ENCODE measurements around the gene FKBP1B.
"Not testable (repeated sequence)": the region's sequence is repeated elsewhere in the genome, so short reads cannot be mapped to it uniquely, and the experiment has no call there.

Gene FKBP1B

DNA sequence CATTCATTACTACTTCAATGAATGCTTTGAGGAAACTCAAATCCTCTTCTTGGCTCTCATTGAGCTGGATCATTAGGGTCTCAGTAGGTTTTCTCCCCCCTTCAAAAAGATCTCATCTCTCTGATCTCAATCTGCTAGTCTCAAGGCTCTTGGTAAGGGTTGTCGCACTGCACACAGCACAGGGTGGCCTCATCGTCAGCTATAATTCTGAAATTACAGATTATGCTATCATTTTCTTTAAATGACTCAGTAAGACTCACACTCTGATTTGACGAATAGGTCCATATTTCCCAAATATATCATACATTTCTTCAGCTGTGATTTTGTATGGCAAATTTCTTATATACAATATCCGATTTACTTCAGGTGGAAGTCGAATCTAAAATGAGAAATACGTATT is 24.3 kb downstream of the FKBP1B start:
- DNase-seq, result no peak

DNA sequence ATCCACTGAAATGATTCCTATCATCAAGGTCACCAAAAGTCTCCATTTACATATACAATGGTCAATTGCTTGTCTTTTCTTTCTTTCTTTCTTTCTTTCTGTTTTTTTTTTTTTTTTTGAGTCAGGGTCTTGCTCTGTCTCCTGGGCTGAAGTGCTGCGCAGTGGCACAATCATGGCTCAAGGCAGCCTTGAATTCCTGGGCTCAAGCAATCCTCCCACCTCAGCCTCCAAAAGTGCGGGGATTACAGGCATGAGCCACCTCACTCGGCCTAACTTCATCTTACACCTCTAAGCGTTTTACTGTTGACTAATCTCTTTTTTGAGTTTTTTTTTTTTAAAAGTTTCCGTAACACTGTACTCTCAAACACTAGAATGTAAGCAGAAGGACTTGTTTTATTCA is 25.7 kb downstream of the FKBP1B start:
- no peak for DNase-seq

DNA sequence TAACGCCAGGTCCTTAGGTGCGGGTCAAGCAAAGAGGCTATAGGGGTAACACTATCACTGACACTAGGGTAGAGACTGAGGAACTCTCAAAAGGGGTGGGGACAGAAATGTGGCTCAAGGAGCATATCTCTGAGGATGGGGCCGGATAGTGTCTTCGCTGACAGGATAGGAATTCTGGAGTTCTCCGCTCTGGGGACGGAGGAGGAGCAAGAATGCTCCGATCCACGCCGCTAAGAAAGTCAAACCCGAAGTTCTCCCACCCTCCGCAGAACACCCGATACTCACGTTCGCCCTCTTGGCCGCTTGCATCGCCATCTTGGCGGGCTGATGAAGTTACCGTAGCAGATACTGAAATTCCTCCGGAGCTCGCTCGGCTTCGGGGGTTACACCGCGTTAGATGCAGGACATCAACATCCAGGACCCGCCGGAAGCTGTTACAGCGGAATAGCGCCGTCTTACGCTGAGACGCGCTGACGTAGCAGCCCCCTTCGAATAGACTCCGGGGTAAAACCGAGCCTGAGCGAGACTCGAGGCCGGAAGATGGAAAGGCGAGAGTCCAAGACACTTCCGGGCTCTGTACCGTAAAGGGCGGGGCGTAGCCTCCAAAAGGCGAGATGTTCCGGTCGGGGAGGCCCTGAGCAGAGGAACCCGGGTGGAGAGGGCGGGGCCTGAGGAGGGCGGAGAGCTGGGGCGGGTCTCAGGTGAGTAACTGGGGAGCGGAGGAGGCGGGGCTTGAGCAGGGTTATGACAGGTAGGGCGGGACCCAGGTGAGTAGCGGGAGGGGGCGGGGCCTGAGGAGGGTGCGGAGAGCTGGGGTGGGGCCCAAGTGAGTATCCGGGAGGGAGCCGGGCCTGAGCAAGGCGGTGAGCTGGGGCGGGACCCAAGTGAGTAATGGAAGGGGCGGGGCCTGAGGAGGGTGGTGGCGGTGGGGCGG is 26.6 kb downstream of the FKBP1B start, which contains the start of gene SF3B6:
SF3B6 (minus strand) TSS at position 412 of the 934 bp plus-strand sequence; CDS start at position 315, 97 bp downstream.
- DNase-seq, result peak; percentile 98

DNA sequence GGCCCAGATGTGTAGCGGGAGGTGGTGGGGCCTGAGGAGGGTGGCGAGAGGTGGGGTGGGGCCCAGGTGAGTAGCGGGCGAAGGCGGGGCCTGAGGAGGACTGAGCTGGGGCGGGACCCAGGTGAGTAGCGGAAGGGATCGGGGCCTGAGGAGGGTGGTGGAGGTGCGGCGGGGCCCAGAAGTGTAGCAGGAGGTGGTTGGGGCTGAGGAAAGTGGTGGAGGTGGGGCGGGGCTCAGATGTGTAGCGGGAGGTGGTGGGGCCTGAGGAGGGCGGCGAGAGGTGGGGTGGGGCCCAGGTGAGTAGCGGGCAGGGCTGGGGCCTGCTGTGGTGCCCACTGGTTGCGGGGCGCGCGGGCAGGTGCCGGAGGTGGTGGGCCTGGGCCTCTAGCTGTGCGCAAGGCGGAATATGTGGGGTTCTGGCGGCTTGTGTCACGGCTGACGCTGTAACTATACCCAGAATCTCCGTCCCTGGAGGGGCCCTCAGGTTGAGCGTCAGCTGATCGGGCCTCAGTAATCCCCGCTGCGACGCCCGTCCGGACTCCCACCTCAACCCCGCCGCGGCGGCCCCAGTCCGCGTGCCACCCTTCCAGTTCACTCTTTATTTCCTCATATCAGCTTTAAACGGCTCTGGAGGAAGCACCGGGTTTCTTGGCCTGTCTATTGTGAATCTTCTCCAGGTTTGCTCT is 27.5 kb downstream of the FKBP1B start:
- DNase-seq, result peak; percentile 34 to 49

DNA sequence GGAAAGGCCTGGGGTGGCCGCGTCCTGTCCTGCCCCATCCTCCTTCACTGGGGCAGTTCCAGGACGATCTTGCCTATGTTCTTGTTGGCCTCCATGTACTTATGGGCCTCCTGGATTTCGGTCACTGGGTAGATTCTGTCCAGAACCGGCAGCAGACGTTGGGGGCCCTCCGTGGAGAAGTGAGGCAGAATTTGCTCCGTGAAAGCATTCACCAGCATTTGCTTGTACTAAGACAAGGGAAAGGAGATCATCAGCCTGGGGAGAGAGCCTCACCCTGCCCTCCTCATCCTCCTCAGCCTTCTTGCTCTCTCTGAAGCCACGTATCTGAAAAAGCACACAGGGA is 28.0 kb downstream of the FKBP1B start:
- DNase-seq, result peak in 1 of 2 experiments; percentile 27

DNA sequence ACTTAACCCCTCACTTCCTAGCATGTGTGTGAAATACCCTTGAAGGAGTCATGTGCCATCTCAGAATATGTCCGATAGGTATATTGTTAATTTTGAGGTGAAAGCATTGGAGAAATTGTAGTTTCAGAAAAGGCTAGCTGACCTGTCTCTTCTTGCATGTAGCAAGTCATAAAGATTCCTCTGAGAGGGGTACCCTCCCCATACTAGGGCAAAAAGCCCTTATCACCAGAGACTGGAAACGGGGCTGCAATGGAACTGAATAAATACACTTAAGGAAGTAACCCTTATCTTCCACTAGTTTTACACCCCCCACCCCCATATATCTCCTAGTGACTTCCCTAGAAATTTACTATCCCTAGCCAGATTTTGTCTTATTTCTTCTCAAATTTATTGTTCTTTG is 28.3 kb downstream of the FKBP1B start:
- DNase-seq, result peak; percentile 14 to 22

DNA sequence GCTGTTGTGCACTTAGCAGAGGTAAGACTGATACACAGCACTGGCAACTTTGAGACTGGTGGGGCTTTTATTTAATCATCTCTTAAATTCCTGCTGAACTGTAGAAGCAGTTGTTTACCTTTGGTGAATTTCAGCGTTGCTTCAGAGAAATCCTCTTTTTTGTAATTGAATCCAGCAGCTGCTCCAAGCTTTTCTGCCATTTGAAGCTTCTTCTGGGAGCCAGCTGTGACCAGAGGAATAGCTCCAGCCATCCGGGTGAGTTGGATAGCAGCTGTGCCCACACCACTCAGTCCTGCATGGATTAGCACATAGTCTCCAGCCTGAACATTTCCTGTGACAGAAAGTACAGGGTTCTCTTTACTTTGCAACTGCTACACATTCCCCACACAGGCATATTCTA is 31.2 kb downstream of the FKBP1B start:
- DNase-seq, result no peak

DNA sequence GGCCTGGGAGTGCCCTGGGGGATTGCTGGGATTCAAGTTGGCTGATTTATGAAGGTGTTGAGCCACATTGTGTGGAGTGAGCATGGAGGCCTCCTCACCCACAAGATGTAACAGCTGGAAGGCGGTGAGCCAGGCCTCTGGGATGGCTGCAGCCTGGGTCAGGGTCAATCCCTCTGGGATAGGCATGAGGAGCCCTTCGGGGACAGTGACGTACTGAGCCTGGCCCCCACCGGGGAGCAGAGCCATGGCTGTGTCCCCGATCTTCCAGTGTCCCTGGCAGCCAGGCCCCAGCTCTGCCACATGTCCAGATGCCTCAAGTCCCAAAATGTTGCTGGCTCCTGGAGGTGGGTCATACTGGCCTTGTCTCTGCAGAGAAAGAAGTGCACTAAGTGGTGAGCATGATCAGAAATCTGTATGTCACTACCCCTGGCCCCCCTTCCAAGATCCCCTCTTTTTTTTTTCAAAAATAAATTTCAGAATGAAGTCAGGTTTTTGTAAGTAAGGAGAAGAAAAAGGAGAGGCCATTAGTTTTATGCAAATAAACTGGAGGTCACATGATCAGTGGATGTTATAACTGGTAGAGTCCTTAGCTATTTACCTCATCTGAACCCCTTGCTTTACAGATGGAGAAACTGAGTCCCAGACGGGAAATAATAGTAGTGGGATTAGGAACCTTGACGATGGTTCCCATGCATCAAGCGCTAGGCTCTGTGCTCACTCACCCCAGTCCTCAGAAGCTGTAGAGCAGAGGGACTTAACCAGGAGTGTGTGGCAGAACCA is 33.4 kb downstream of the FKBP1B start:
- DNase-seq, result no peak

DNA sequence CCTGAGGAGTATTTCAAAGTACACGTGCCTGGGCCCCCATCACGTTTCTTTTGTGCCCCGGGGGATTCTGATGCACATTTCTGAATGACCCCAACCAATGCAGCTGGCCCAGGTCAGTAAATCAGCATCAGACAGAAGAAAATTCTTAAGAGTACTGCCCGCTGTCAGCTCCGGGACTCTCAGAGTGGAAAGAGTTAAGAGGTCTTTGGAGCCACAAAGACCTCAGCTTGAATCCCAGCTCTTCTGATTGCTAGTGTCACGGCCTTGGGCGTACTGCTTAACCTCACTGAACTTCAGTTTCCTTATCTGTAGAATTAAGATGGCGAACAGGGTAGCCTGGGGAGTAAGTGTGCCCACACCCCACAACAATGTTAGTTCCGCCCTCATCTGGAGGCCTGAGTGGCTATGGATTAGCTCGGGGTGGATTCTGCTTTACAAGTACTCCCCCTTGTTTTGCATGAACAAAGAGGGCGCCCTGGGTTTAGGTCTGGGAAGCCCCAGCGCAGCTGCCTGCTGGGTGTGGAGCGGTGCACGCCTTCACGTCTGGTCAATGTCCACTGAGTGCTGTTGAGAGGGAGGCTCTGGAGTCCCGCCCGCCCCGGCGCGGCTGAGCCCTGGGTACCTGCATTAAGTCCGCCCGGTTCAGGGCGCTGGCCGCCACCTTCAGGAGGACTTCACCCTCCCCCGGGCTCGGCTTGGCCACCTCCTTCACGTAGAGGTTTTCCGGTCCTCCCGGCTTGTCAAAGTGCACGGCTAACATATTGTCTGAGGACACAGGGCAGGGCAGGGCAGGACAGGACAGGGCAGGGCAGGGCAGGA is 34.2 kb downstream of the FKBP1B start:
- DNase-seq, result peak; percentile 95 to 98

DNA sequence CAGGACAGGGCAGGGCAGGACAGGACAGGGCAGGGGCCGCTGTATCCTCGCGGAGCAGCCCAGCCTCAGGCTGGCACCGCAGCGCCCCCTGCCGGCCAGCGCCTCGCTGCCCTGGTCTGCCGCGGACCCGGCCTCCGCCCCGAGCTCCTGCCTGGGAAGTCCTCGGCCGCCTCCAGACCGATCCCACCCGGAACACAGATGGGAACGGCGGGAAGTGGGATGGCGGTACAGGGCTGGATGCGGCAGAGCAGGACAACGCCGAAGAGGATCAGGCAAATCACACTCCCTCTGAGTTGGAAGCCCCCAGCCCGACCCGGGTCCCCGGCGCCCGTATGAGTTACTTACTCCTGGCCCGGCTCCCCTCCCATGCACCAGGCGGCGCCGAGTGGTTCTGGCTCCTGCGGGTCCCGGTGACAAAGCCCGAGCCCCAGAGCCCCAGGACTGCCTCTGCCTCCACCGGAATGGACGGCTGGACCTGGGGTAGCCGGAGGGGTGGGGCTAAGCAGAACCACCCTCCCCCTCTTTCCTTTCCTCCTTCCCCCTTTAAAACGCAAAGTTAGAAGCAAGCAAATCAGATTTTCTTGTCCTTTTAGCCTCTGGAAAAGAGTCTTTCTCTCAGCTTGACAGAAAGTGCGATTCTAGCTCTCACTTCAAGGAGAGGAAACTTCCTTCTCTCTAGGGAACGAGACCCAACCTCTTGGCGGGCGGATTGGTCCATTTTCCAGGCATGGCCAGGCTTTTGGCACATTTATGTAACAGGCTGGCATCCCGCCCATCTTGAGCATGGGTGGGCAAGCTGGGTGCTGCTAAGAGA is 35.1 kb downstream of the FKBP1B start, which contains the start of gene TP53I3:
TP53I3 (minus strand) TSS at position 449 of the 814 bp plus-strand sequence. CDS start 508 bp downstream, outside the sequence.
- peak; percentile 79 to 81 for DNase-seq

DNA sequence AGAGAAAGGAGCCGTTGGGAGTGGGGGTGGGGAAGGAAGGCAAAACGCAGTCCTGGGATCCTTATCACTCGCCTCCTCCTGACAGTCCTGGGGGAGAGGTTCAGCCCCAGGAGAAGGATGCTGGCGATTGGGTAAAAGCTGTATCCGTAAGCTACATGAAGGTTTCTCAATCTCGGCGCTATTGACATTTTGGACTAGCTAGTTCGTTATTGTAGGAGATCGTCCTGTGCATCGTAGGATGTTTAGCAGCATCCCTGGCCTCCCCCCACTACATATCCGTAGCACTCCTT is 35.6 kb downstream of the FKBP1B start:
- DNase-seq, result no peak

DNA sequence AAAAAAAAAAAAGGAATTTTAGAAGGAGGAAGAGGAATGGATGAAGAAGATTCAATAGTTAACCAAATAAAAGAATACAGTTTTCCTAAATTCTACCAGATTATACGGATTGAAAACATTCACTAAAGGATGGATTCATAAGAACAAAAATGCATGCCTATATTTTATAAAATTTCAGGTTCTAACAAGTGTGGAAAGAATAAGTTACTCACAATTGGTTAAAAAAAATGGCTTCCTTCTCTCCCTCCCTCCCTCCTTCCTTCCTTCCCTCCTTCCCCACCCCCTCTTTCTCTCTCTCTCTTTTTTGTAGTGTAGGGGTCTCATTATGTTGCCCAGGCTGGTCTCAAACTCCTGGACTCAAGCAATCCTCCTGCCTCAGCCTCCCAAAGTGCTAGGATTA is 36.7 kb downstream of the FKBP1B start:
- DNase-seq, result no peak

DNA sequence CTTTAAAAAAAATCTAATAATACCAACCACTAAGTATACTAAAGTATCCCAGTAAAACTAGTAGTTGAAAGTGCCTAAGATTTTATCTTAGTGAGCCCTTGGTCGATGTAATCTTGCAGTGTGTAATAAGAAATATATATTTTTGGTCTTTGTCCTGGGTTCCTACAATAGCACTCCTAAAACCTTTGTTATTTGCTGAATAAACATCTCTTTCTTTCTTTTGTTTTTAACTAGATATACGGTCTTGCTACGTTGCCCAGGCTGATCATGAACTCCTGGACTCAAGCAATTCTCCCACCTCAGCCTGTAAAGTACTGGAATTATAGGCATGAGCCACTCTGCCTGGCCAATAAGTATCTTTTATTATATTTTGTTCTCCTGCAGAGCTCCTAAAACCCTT is 37.5 kb downstream of the FKBP1B start:
- no peak for DNase-seq

DNA sequence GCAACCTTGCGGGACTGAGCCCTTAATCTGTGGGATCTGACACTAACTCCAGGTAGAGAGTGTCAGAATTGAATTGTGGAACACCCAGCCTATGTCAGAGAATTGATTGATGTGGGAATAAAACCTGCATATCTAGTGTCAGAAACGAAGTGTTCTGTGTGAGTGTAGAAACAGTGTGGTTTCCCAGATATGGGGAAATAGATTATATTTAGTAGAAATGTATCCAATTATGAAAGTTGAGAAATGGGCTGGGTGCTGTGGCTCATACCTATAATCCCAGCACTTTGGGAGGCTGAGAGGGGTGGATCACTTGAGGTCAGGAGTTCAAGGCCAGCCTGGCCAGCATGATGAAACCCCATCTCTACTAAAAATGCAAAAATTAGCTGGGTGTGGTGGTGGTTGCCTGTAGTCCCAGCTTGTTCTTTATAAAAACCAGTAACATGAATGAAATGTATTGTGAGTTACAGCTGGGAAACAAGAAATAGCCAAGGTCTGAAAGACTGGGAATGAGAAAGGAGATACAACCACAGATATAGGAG is 39.3 kb downstream of the FKBP1B start:
- no peak for DNase-seq

DNA sequence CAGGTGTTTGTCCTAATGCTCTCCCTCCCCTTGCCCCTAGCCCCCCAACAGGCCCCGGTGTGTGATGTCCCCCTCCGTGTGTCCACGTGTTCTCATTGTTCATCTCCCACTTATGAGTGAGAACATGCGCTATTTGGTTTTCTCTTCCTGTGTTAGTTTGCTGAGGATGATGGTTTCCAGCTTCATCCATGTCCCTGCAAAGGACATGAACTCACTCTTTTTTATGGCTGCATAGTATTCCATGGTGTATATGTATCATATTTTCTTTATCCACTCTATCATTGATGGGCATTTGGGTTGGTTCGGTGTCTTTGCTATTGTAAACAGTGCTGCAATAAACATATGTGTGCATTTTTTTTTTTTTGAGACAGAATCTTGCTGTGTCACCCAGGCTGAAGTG is 43.7 kb downstream of the FKBP1B start:
- DNase-seq, result not testable (repeated sequence)

DNA sequence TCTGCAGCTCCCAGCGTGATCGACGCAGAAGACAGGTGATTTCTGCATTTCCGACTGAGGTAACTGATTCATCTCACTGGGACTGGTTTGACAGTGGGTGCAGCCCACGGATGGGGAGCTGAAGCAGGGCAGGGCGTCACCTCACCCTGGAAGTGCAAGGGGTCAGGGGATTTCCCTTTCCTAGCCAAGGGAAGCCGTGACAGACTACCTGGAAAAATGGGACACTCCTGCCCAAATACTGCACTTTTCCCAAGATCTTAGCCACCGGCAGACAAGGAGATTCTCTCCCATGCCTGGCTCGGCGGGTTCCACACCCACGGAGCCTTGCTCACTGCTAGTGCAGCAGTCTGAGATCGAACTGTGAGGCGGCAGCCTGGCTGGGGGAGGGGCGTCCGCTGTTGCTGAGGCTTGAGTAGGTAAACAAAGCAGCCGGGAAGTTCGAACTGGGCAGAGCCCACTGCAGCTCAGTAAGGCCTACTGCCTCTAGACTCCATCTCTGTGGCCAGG is 45.7 kb downstream of the FKBP1B start:
- not testable (repeated sequence) for DNase-seq

DNA sequence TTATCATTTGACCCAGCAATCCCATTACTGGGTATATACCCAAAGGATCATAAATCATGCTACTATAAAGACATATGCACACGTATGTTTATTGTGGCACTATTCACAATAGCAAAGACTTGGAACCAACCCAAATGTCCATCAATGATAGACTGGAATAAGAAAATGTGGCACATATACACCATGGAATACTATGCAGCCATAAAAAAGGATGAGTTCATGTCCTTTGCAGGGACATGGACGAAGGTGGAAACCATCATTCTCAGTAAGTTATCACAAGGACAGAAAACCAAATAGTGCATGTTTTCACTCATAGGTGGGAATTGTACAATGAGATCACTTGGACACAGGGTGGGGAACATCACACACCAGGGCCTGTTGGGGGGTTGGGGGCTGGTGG is 51.2 kb downstream of the FKBP1B start:
- DNase-seq, result not testable (repeated sequence)

DNA sequence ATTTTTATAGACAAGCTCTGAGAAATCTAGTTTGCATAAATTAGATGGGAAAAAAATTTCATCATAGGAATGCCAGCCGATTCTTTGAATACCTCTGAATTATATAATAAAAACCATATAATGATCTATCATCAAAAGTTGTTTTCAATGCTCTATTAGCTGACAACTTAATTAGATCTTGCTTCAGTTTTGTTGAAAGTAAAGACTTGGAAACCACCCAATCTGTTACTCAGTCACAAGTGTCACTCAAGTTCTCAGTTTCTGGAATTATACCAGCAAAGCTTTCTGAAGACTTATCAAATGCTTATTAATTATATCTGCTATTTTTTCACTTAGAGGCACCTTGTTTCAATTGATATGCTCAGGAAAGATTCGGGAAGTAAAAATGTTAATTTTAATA is 52.5 kb downstream of the FKBP1B start:
- no peak for DNase-seq

DNA sequence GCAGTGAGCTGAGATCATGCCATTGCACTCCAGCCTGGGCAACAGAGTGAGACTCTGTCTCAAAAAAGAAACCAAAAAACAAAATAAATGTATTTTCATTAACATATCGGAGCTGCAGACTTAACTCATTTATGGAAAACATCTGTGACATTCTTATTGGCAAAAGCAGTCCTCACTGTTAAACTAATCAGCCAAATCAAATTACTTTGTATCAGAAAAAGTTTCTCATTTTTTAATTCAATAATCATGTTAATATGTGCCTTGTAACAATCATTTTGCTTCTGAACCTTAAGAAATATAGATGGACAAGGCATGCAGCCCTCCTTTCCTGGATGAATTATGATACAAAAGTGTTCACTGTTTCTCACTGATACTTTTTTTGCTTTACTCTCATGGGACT is 53.1 kb downstream of the FKBP1B start:
- DNase-seq, result no peak

DNA sequence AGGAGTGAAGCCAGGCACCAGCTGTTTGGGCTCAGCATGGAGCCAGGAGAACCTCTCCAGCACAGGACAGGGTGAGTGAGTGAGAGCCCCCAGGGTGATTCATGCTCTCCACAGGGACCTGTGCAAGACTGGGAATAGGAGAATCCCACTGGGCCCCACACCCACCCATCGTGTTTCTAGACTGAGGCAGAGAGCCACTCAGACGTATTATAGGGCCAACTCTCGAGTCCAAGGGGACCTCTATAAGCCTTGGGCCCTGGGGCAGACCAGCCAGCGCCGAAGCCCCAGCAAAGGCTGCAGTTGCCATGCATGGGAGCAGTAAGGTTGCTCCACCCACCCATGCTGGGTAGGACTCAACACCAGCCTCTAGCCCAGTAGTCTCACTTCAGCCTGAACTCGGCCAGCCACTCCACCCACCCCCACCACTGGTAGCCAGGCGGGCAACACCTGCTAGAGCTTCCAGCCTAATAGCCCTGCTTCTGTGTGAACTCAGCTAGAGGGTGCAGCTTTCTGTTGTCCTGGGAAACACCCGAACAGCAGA is 54.6 kb downstream of the FKBP1B start:
- no peak for DNase-seq

DNA sequence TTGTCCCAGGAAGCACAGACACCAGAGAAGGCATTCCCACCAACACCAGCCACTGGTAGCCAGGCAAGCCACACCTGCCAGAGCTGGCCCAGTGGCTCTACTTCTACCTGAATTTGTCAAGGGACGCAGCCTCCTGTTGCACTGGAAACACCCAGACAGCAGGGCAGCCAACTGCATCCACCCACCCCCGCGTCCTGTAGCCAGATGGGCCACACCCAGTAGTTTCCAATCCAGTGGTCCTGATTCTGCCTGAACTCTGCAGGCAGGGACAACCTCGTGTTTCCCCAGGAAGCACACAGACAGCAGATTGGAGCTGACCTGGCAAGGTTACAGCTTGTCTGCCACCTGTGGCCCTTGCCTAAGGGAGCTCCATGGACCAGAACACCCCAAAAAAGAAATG is 55.4 kb downstream of the FKBP1B start:
- no peak for DNase-seq
